Hepatocyte (in vitro differentiated cells): Measurements from ENCODE around the gene UGT2A2. TPM values are rescaled to one million over a fixed set of nuclear protein-coding genes. Genes with fewer than 3 reads are reported as not detected.

Source experiments
- DNase-seq: peaks from one replicate; pipeline ENCODE4 v3.0.0-alpha.2; 2016; ENCODE audit warnings: low spot score
- H2AFZ ChIP-seq: fragments of 200-600 bp; sonication (generic); 2 replicates; pipeline ENCODE4 v1.6.0; 2016; ENCODE audit warnings: antibody characterized with exemption, mild to moderate bottlenecking
- H3K27ac ChIP-seq: fragments of 200-600 bp; sonication (generic); 2 replicates; pipeline ENCODE4 v1.5.1; 2016; ENCODE audit warnings: mild to moderate bottlenecking
- H3K27me3 ChIP-seq: fragments of 200-600 bp; sonication (generic); 2 replicates; pipeline ENCODE4 v1.6.1; 2016
- H3K36me3 ChIP-seq: fragments of 200-600 bp; sonication (generic); replicated peaks from 2 replicates; pipeline ENCODE4 v1.5.1; 2016; ENCODE audit warnings: low read depth; ENCODE audit not compliant: insufficient read depth
- H3K4me1 ChIP-seq: fragments of 200-600 bp; sonication (generic); 2 replicates; pipeline ENCODE4 v1.5.1; 2016; ENCODE audit warnings: mild to moderate bottlenecking, moderate library complexity; ENCODE audit not compliant: insufficient read depth
- H3K4me2 ChIP-seq: fragments of 200-600 bp; sonication (generic); 2 replicates; pipeline ENCODE4 v1.6.0; 2016
- H3K4me3 ChIP-seq: fragments of 200-600 bp; sonication (generic); 2 replicates; pipeline ENCODE4 v1.5.1; 2016; ENCODE audit warnings: mild to moderate bottlenecking
- H3K79me2 ChIP-seq: fragments of 200-600 bp; sonication (generic); 2 replicates; pipeline ENCODE4 v1.6.0; 2017; ENCODE audit warnings: mild to moderate bottlenecking
- H3K9me2 ChIP-seq: fragments of 200-600 bp; sonication (generic); replicated peaks from 2 replicates; pipeline ENCODE4 v1.6.0; 2017; ENCODE audit warnings: mild to moderate bottlenecking; ENCODE audit not compliant: insufficient read depth
- H3K9me3 ChIP-seq: fragments of 200-600 bp; sonication (generic); 2 replicates; pipeline ENCODE4 v1.5.1; 2016; ENCODE audit warnings: low read depth, mild to moderate bottlenecking
- H4K20me1 ChIP-seq: fragments of 200-600 bp; sonication (generic); 2 replicates; pipeline ENCODE4 v1.6.0; 2016; ENCODE audit warnings: mild to moderate bottlenecking; ENCODE audit not compliant: insufficient read depth, poor library complexity, severe bottlenecking
- EZH2 ChIP-seq: fragments of 200-600 bp; sonication (generic); IDR thresholded peaks from 2 replicates; pipeline ENCODE4 v1.6.1; 2016; ENCODE audit warnings: antibody characterized with exemption, mild to moderate bottlenecking, borderline replicate concordance
- EZH2phosphoT487 ChIP-seq: fragments of 200-600 bp; sonication (generic); IDR thresholded peaks from one replicate; pipeline ENCODE4 v1.6.1; 2018; ENCODE audit warnings: antibody characterized with exemption, mild to moderate bottlenecking, low read depth, moderate library complexity; ENCODE audit not compliant: unreplicated experiment, severe bottlenecking
- WGBS: methylation state at CpG from one replicate; pipeline ENCODE4 v1.1.6; 2016; ENCODE audit warnings: low lambda C conversion rate; ENCODE audit errors: missing lambda C conversion rate; 5-methylcytosine and 5-hydroxymethylcytosine counted together
- polyA plus RNA-seq: library from polyadenylated mRNA; unstranded; fragments of >200 nt; fragmentation: Nextera tagmentation; extraction: Ambion mirVana; gene quantifications from 2 replicates; pipeline ENCODE4 v1.2.1, GENCODE V29; 2016
- small RNA-seq: library from RNA; depleted of rRNA; stranded (forward); fragments of <200 nt; gene quantifications from one replicate; pipeline ENCODE3, GENCODE V24; 2014
- total RNA-seq: library from RNA; depleted of rRNA; stranded (reverse); fragments of >200 nt; gene quantifications from 2 replicates; pipeline ENCODE4 v1.2.3, GENCODE V29; 2014
- TF ChIP-seq, protein P1 (sequence below): fragments of 200-600 bp; sonication (generic); IDR thresholded peaks from 2 replicates; pipeline ENCODE4 v1.5.1; 2016; ENCODE audit warnings: antibody characterized with exemption, mild to moderate bottlenecking; ENCODE audit not compliant: poor library complexity

Gene UGT2A2
- total and polyA plus RNA-seq, 2 experiments from 2014 or later = not detected

DNA sequence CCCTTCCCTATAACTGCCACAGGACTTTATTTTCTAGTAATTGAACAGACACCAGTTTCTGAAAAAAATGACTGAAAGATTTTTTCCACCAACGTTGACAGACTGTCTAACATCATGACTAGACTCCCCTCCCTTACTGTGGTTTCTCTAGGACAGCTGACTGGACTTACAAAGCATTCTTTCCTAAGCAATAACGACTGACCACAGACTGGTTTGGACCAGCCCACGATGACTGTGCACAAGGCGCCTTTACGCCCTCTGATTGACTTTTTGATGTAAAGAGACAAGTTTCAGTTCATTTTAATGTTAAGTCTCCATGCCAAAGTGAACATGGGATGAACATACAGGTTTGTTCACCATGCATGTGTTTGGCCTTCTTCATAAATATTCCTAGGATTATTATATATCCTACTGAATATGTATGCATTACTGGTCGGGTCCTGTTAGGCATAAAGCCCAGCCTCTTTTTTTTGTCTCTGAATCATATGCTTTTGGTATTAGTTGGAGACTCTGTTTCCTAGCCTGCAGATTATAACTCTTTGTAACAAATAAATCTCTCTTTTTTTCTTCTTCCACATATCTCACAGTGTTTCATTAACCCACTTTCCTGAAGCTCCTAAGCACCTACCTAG lies 93.2 kb downstream of the UGT2A2 start:
- Histone ChIP-seq H3K27ac (peak overlapping the region; percentile 43), H3K9me2 (no peaks in the 10 kb centered on the region), H3K4me2 (no peak overlapping the region), H3K36me3 (no peaks in the 10 kb centered on the region), H3K4me3 (no peak overlapping the region), H3K27me3 (no peaks in the 10 kb centered on the region), H3K79me2 (no peaks in the 10 kb centered on the region), H2AFZ (no peak overlapping the region), H3K4me1 (no peaks in the 10 kb centered on the region), H3K9me3 (no peaks in the 10 kb centered on the region), H4K20me1 (no peaks in the 10 kb centered on the region)
- TF ChIP-seq, protein P1, sequence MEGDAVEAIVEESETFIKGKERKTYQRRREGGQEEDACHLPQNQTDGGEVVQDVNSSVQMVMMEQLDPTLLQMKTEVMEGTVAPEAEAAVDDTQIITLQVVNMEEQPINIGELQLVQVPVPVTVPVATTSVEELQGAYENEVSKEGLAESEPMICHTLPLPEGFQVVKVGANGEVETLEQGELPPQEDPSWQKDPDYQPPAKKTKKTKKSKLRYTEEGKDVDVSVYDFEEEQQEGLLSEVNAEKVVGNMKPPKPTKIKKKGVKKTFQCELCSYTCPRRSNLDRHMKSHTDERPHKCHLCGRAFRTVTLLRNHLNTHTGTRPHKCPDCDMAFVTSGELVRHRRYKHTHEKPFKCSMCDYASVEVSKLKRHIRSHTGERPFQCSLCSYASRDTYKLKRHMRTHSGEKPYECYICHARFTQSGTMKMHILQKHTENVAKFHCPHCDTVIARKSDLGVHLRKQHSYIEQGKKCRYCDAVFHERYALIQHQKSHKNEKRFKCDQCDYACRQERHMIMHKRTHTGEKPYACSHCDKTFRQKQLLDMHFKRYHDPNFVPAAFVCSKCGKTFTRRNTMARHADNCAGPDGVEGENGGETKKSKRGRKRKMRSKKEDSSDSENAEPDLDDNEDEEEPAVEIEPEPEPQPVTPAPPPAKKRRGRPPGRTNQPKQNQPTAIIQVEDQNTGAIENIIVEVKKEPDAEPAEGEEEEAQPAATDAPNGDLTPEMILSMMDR = no peak
- TF ChIP-seq EZH2 = no peak
- no peak for TF ChIP-seq EZH2phosphoT487
- DNase-seq = peak; percentile 28
- WGBS = 58% methylated on average over 6 of the region's 6 CpGs

Small RNA genes within 50 kb of the gene (small RNA-seq; reads per million reads assigned to genes)
- gene UGT2A2 = not detected

Other genes with a start within 250 kb of the UGT2A2 start
- gene UGT2B4, start 143.7 kb downstream of the UGT2A2 start, total RNA-seq = 73.6 and 83.5 TPM in 2 replicates
- gene UGT2B4, start 143.7 kb downstream of the UGT2A2 start, polyA plus RNA-seq = 17.1 and 39.2 TPM in 2 replicates
- 0.12 and 0.17 TPM in 2 replicates for gene UGT2A1, start 13.6 kb upstream of the UGT2A2 start, total RNA-seq
- not detected in 2 replicates for gene UGT2A1, start 13.6 kb upstream of the UGT2A2 start, polyA plus RNA-seq
- gene SULT1B1, start 121.0 kb upstream of the UGT2A2 start, total RNA-seq = 46.5 and 53.8 TPM in 2 replicates
- 10.1 and 10.7 TPM in 2 replicates for gene SULT1B1, start 121.0 kb upstream of the UGT2A2 start, polyA plus RNA-seq
- gene SULT1E1, start 220.5 kb upstream of the UGT2A2 start, total RNA-seq = 69.8 and 72.5 TPM in 2 replicates
- gene SULT1E1, start 220.5 kb upstream of the UGT2A2 start, polyA plus RNA-seq = 30.8 and 42.1 TPM in 2 replicates